DND-41 (cell line): ENCODE measurements around the gene HP1BP3.

Experiments used
- CTCF ChIP-seq: IDR thresholded peaks from 2 replicates; pipeline ENCODE4 v1.5.1; 2012; ENCODE audit warnings: borderline replicate concordance, low read length, moderate library complexity, mild to moderate bottlenecking; ENCODE audit not compliant: poor library complexity, severe bottlenecking; ENCODE audit errors: extremely low read depth
- EZH2 ChIP-seq: IDR thresholded peaks from 3 replicates; pipeline ENCODE4 v1.6.1; 2012; ENCODE audit warnings: borderline replicate concordance, low read depth, mild to moderate bottlenecking, moderate library complexity, low read length, inconsistent platforms; ENCODE audit not compliant: severe bottlenecking

- no peak for TF ChIP-seq CTCF
- no peak for TF ChIP-seq EZH2
Measured at GRCh38 chr1:20698195-20698910, 88.8 kb downstream of the HP1BP3 start.
